Kidney (tissue), 14 donors: ENCODE measurements around the gene RERE. TPM values are rescaled to one million over a fixed set of nuclear protein-coding genes. Genes with fewer than 3 reads are reported as not detected.

Experiments used
- DNase-seq, 5 donors: peaks; one replicate each; pipeline ENCODE4 v3.0.0-alpha.2; 2013 to 2020
- FAIRE-seq: peaks from 2 replicates; lab custom pipeline; 2012; peaks lifted over from hg19 to GRCh38; lab: Jason Lieb, UNC
- H3K27ac ChIP-seq, 2 donors: one replicate each; pipeline ENCODE4 v1.7.0; 2013; ENCODE audit warnings: low read depth in 2 of 2, low read length in 2 of 2, inconsistent platforms in 1 of 2
- H3K27me3 ChIP-seq: one replicate; pipeline ENCODE4 v1.7.1; 2013; ENCODE audit warnings: low read length, inconsistent platforms; ENCODE audit not compliant: control insufficient read depth, insufficient read depth
- H3K36me3 ChIP-seq, 3 donors: one replicate each; pipeline versions ENCODE4 v1.7.0 to v1.7.1; 2013; ENCODE audit warnings: low read length in 3 of 3, control low read depth in 1 of 3, inconsistent platforms in 1 of 3; ENCODE audit not compliant: insufficient read depth in 3 of 3, control insufficient read depth in 2 of 3
- H3K4me1 ChIP-seq, 3 donors: one replicate each; pipeline versions ENCODE4 v1.7.0 to v1.7.1; 2013; ENCODE audit warnings: low read length in 3 of 3, inconsistent platforms in 1 of 3, low read depth in 1 of 3; ENCODE audit not compliant: control insufficient read depth in 2 of 3, insufficient read depth in 2 of 3
- H3K4me3 ChIP-seq, 3 donors: one replicate each; pipeline versions ENCODE4 v1.7.0 to v1.8.1; 2013; ENCODE audit warnings: low read length in 3 of 3, control low read depth in 1 of 3, inconsistent platforms in 1 of 3
- H3K9ac ChIP-seq, 3 donors: one replicate each; pipeline versions ENCODE4 v1.7.0 to v1.7.1; 2013; ENCODE audit warnings: low read length in 3 of 3, control low read depth in 1 of 3, inconsistent platforms in 1 of 3
- H3K9me3 ChIP-seq, 3 donors: one replicate each; pipeline versions ENCODE4 v1.7.0 to v1.7.1; 2013; ENCODE audit warnings: low read length in 3 of 3, control low read depth in 1 of 3, inconsistent platforms in 1 of 3; ENCODE audit not compliant: control insufficient read depth in 2 of 3, insufficient read depth in 1 of 3
- intact Hi-C: fragments of 100-400 bp; cut with DNase I; formaldehyde crosslinking; loops from one replicate; pipeline ENCODE4 v1.11.1; 2022
- polyA plus RNA-seq: library from polyadenylated mRNA; stranded (reverse); fragments of 350-450 nt; fragmentation: Illumina TruSeq; extraction: RNeasy Lipid Tissue Mini Kit (QIAGEN cat#74804); gene quantifications from one replicate; pipeline ENCODE4 v1.2.3, GENCODE V29; 2014; ENCODE audit warnings: low read depth, low replicate concordance; ENCODE audit not compliant: insufficient read depth
- total RNA-seq: library from RNA; stranded (reverse); fragmentation: NEBNext Ultra II Directional; extraction: Animal tissue kit (Norgen Biotek cat#: 25700); gene quantifications from one replicate; pipeline ENCODE4 v1.2.1, GENCODE V29; 2021
- TF ChIP-seq, protein P1 (sequence below): IDR thresholded peaks from 3 replicates; pipeline ENCODE4 v1.5.1; 2012; ENCODE audit warnings: mild to moderate bottlenecking, moderate library complexity, borderline replicate concordance; ENCODE audit not compliant: insufficient read depth; ENCODE audit errors: extremely low read depth
- donor health status: control.
- donor health status: control.
- donor health status: control.
- donor health status: control.
- donor health status: control.
- donor health status: DM: yes; HTN: yes; CAD: no.
- donor health status: Normal renal cell carcinoma (clear cell type).

RERE gene
- total and polyA plus RNA-seq, 2 donors from 2014 or later, result 37.2 to 176 TPM

GRCh38 chr1:8671306-8671917 lies 146.0 kb downstream of the RERE start:
- Histone ChIP-seq H3K4me1 (peaks cover 10 to 23% (median 13%) of the 10 kb centered on the region in 3 donors), H3K27ac (no peak overlapping the region), H3K27me3 (no peaks in the 10 kb centered on the region), H3K9ac (no peak overlapping the region), H3K36me3 (no peaks in the 10 kb centered on the region), H3K4me3 (no peak overlapping the region), H3K9me3 (no peaks in the 10 kb centered on the region)
- DNase-seq, result peak in 2 of 5 donors; percentile 76 to 86
- TF ChIP-seq, protein P1, sequence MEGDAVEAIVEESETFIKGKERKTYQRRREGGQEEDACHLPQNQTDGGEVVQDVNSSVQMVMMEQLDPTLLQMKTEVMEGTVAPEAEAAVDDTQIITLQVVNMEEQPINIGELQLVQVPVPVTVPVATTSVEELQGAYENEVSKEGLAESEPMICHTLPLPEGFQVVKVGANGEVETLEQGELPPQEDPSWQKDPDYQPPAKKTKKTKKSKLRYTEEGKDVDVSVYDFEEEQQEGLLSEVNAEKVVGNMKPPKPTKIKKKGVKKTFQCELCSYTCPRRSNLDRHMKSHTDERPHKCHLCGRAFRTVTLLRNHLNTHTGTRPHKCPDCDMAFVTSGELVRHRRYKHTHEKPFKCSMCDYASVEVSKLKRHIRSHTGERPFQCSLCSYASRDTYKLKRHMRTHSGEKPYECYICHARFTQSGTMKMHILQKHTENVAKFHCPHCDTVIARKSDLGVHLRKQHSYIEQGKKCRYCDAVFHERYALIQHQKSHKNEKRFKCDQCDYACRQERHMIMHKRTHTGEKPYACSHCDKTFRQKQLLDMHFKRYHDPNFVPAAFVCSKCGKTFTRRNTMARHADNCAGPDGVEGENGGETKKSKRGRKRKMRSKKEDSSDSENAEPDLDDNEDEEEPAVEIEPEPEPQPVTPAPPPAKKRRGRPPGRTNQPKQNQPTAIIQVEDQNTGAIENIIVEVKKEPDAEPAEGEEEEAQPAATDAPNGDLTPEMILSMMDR, result peak; percentile 72
- intact Hi-C loops, result no loop called here
- FAIRE-seq, result peak; percentile 49

DNA sequence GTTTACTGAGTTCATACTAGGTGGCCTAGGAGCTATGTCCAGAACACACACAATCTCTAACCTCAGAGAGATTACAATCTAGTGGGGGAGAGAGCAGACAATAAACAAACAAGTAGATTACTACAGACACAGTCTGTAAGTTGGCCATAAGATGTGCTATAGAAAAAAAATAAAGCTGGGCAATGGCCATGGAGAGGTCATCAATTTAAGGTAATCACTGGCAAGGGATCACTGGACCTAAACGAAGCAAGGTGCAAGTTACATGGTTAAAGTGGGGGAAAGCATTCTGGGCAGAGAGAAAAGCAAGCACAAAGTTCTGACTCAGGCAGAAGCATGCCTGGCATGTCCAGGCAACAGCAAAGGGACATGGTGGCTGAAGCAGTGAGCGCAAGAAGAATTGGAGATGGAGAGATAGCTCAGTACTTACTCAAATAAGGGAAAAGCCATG lies 147.0 kb downstream of the RERE start:
- Histone ChIP-seq H3K4me1 (peaks cover 19 to 33% (median 23%) of the 10 kb centered on the region in 3 donors), H3K9ac (no peak overlapping the region), H3K9me3 (no peaks in the 10 kb centered on the region), H3K27me3 (no peaks in the 10 kb centered on the region), H3K36me3 (no peaks in the 10 kb centered on the region), H3K4me3 (no peak overlapping the region), H3K27ac (peak overlapping the region in 1 of 2 donors; percentile 5)
- no peak for FAIRE-seq
- TF ChIP-seq, protein P1, result no peak
- intact Hi-C loops, result no loop called here
- DNase-seq, result no peak

- no peak for DNase-seq
- Histone ChIP-seq H3K9me3 (no peaks in the 10 kb centered on the region), H3K4me1 (peaks cover 24 to 39% (median 27%) of the 10 kb centered on the region in 3 donors), H3K9ac (no peak overlapping the region), H3K27me3 (no peaks in the 10 kb centered on the region), H3K27ac (peak overlapping the region in 1 of 2 donors; percentile 5), H3K36me3 (no peaks in the 10 kb centered on the region), H3K4me3 (no peak overlapping the region)
- FAIRE-seq, result no peak
- intact Hi-C loops, result no loop called here
- TF ChIP-seq, protein P1, result no peak
Observed at GRCh38 chr1:8669606-8670335, 147.7 kb downstream of the RERE start.
